ENCODE results near the gene GNS.

The GNS gene

GRCh38 chr12:64735442-64735841 lies 23.8 kb downstream of the GNS start:
- DNase-seq (ENCODE audit: low read depth in 2 of 2): no peak

- no peak for DNase-seq (ENCODE audit: low read depth in 2 of 2)
Measured at GRCh38 chr12:64733857-64734256, 25.3 kb downstream of the GNS start.

- no peak for DNase-seq (ENCODE audit: low read depth in 2 of 2)
Measured at GRCh38 chr12:64731683-64732082, 27.5 kb downstream of the GNS start.

- DNase-seq (ENCODE audit: low read depth in 2 of 2): no peak
Measured at GRCh38 chr12:64730588-64730969, 28.6 kb downstream of the GNS start.

- DNase-seq (ENCODE audit: low read depth in 2 of 2): no peak
Measured at GRCh38 chr12:64729909-64730587, 29.2 kb downstream of the GNS start.

- DNase-seq (ENCODE audit: low read depth in 2 of 2): no peak
Measured at GRCh38 chr12:64724201-64724745, 34.9 kb downstream of the GNS start.

GRCh38 chr12:64723630-64724029 lies 35.6 kb downstream of the GNS start:
- no peak for DNase-seq (ENCODE audit: low read depth in 2 of 2)

- no peak for DNase-seq (ENCODE audit: low read depth in 2 of 2)
Measured at GRCh38 chr12:64722835-64723234, 36.4 kb downstream of the GNS start.

GRCh38 chr12:64720884-64721283 lies 38.3 kb downstream of the GNS start:
- no peak for DNase-seq (ENCODE audit: low read depth in 2 of 2)

GRCh38 chr12:64718649-64719048 lies 40.6 kb downstream of the GNS start:
- DNase-seq (ENCODE audit: low read depth in 2 of 2): no peak

GRCh38 chr12:64716839-64717455 lies 42.3 kb downstream of the GNS start:
- no peak for DNase-seq (ENCODE audit: low read depth in 2 of 2)

GRCh38 chr12:64716371-64716770 lies 42.8 kb downstream of the GNS start:
- no peak for DNase-seq (ENCODE audit: low read depth in 2 of 2)

GRCh38 chr12:64714551-64714968 lies 44.6 kb downstream of the GNS start:
- DNase-seq (ENCODE audit: low read depth in 2 of 2): no peak

GRCh38 chr12:64713376-64713775 lies 45.8 kb downstream of the GNS start:
- no peak for DNase-seq (ENCODE audit: low read depth in 2 of 2)

GRCh38 chr12:64709429-64709828 lies 49.8 kb downstream of the GNS start:
- DNase-seq (ENCODE audit: low read depth in 2 of 2): no peak

GRCh38 chr12:64707926-64708325 lies 51.3 kb downstream of the GNS start:
- no peak for DNase-seq (ENCODE audit: low read depth in 2 of 2)

- no peak for DNase-seq (ENCODE audit: low read depth in 2 of 2)
Measured at GRCh38 chr12:64707362-64707761, 51.8 kb downstream of the GNS start.

- no peak for DNase-seq (ENCODE audit: low read depth in 2 of 2)
Measured at GRCh38 chr12:64706857-64707256, 52.3 kb downstream of the GNS start.

- DNase-seq (ENCODE audit: low read depth in 2 of 2): no peak
Measured at GRCh38 chr12:64706306-64706705, 52.9 kb downstream of the GNS start.

- no peak for DNase-seq (ENCODE audit: low read depth in 2 of 2)
Measured at GRCh38 chr12:64701283-64701682, 57.9 kb downstream of the GNS start.

- no peak for DNase-seq (ENCODE audit: low read depth in 2 of 2)
Measured at GRCh38 chr12:64700532-64700931, 58.7 kb downstream of the GNS start.

GRCh38 chr12:64699504-64700115 lies 59.6 kb downstream of the GNS start:
- no peak for DNase-seq (ENCODE audit: low read depth in 2 of 2)
